Peyer's patch (tissue), 4 donors: ENCODE results near the gene RTP2.

ENCODE experiments used
- POLR2A ChIP-seq, 2 donors: fragments of 450-650 bp; IDR thresholded peaks; one replicate each; pipeline ENCODE4 v1.5.1; 2017; ENCODE audit warnings: antibody characterized with exemption in 2 of 2, mild to moderate bottlenecking in 2 of 2, moderate library complexity in 2 of 2
- TF ChIP-seq, protein P1 (sequence below), 6 experiments: fragments of 450-650 bp in 4 of 6; fragments of 200-600 bp in 2 of 6; sonication (generic) in 1 of 6; IDR thresholded peaks; one replicate each; pipeline ENCODE4 v1.5.1; 2017 to 2019; ENCODE audit warnings: antibody characterized with exemption in 6 of 6, mild to moderate bottlenecking in 3 of 6, moderate library complexity in 1 of 6

DNA sequence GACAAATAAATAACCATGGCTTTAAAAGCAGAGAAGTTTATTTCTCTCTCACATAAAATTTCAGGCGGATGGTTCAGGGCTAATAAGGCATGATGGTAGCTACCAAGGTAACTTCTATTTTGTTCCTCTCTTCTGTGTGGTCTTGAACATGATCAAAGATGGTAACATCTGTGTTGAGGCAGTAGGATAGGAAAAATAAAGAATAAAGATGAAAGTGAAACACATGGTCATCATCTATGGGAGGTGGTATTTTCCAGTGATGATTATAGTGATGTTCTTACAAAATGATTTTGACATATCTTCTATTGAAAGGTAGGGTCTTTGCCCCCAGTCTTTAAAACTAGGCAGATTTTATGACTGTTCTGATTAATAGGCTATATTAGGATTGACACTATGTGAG lies 17.9 kb downstream of the RTP2 start:
- no peak for TF ChIP-seq POLR2A (IDR thresholded peaks at IDR 0.05)
- TF ChIP-seq, protein P1, sequence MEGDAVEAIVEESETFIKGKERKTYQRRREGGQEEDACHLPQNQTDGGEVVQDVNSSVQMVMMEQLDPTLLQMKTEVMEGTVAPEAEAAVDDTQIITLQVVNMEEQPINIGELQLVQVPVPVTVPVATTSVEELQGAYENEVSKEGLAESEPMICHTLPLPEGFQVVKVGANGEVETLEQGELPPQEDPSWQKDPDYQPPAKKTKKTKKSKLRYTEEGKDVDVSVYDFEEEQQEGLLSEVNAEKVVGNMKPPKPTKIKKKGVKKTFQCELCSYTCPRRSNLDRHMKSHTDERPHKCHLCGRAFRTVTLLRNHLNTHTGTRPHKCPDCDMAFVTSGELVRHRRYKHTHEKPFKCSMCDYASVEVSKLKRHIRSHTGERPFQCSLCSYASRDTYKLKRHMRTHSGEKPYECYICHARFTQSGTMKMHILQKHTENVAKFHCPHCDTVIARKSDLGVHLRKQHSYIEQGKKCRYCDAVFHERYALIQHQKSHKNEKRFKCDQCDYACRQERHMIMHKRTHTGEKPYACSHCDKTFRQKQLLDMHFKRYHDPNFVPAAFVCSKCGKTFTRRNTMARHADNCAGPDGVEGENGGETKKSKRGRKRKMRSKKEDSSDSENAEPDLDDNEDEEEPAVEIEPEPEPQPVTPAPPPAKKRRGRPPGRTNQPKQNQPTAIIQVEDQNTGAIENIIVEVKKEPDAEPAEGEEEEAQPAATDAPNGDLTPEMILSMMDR (IDR thresholded peaks at IDR 0.05), result no peak
